GM19455 (cell line): ENCODE data around the gene CCDC174.

Experiments used
- ATAC-seq: cut with Tn5 transposase; IDR thresholded peaks from one replicate; pipeline ENCODE4 v1.9.1; 2021; ENCODE audit not compliant: unreplicated experiment

Gene CCDC174

DNA sequence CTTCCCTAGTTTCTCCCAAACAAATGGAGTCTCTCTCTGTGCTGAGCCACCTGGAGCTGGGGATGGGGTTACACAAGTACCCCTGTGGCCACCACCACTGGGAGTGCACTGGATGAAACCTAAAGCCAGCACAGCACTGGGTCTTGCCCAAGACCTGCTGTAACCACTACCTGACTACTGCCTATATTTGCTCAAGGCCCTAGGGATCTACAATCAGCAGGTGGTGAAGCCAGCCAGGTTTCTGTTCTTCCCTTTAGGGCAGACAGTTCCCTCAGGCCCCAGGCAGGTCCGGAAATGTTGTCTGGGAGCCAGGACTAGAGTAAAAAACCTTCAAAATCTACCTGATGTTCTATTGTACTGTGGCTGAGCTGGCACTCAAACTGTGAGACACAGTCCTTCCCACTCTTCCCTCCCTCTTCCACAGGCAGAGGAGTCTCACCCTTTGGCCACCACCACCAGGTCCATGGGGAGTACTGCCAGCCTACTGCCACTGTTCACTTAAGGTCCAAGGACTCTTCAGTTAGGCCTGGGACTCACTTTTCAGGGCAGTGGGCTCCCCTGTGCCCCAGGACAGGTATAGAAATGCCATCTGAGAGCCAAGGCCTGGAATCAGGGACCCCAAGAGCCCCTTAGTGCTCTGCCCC, 47.2 kb downstream of the CCDC174 start:
- no peak for ATAC-seq

DNA sequence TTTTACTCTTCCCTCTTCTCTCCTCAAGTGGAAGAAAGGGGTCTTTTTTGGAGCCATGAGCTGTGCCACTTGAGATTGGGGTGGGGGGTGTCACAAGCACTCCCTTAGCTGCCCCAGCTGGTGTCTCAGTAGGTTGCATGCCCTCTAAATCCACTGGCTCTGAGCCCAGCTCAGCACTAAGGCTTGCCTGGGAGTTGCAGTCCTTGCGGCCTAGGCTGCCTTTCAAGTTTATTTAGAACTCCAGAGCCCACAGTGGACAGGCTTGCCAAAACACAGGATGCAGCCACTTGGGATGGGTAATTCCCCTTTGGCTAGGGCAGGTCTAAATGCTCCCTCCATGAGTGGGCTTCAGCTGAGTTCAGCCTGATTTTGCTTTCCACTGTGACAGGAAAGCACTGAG, 48.1 kb downstream of the CCDC174 start:
- ATAC-seq, result no peak

DNA sequence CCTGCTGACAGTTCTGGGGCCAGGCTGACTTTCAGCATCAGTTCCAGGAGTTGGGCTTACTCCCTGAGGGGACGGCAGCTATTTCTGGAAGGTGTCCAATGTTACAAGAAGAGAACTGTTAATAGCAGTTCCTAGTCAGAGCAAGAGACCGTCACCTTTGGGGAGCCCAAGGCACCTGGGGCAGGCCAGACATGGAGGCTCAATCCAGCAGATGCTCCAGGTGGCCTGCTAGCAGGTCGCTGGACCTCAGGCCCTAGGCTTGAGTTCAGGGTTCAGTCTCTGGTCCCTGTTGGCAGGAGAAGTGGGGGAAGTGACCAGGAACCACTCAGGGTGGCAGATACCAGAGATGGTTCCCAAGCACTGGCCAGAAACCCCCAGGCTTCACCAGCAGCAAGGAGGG, 49.3 kb downstream of the CCDC174 start:
- no peak for ATAC-seq

DNA sequence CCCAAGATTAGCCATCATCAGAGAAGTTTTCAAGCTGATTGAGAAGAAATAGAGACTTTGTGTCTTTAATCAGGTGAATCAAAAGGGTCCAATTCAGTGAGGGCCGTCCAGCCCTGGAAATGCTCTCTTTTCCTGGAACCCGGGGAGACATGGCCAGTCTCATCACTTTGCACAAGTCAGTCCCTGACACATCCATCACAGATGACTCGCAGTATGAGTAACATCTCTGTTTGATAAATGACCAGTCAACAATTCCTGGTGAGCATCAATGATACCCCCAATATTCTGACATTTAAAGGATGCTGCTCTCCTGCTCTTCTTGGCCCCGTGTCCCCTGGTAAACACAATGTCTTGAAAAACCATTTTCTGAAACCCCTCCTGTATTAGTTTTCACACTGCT, 50.1 kb downstream of the CCDC174 start:
- ATAC-seq, result no peak

DNA sequence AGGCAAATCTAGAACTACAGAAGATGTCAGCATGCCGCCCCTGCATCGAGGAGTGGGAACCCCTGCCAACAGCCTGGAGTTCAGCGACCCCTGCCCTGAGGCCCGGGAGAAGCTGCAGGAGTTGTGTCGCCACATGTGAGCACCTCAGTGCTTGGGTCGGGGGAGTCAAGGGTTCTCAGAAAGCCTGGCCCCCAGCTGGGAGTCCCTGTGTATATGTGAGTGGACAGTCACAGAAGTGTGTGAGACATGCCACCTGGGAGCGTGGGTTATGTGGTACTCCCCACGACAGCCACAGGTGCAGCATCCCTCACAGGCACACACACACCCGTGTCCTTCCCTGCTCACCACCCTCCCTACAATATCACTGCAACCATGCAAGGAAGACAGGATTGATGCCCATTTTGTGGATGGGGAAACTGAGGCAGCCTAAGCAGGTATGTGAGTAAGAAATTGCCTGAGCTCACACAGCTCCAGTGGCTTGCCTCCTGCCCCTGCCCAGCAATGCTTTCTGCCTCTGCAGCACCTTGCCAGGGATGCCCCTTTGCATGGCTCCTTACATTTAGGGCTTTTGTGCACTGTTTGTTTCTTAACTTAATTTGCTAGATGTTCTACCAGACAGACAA, 51.7 kb downstream of the CCDC174 start:
- ATAC-seq, result no peak

DNA sequence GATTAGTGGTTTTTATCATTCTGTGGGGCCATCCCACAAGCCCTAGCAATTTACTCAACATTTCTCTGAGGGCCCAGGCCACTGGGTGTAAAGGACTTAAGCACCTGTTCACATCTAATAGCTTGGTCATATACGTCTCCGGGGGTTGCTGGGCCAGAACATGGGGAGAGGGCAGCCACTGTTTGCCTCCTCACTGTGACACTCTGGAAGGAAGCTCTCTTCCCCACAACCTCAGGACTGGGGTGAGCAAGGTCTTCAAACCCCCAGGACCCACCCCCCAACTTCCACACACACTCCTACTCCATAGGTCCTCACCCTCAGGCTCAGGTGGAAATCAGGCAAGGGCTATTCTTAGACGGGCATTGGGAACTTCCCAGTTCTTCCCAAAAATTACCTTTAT, 52.2 kb downstream of the CCDC174 start:
- ATAC-seq, result no peak

DNA sequence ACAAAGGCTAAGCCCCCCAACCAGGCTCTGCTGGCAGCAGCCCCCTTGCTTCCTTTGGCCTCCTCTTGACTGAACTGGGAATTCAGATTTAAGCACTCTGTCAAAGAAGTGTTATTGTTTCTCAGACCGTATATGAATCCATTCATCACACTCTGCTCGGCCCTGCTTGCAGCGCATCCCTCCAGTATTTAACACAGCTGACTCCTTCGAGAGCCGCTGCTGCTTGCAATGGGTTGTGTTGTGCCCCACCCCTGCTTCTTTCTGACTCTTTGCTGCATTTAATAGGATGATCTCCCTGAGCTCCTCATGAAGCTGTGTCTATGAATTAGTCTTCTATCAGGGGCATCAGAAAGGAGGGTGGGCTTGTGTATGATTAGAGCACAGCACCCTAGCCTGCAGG, 54.5 kb downstream of the CCDC174 start:
- no peak for ATAC-seq

DNA sequence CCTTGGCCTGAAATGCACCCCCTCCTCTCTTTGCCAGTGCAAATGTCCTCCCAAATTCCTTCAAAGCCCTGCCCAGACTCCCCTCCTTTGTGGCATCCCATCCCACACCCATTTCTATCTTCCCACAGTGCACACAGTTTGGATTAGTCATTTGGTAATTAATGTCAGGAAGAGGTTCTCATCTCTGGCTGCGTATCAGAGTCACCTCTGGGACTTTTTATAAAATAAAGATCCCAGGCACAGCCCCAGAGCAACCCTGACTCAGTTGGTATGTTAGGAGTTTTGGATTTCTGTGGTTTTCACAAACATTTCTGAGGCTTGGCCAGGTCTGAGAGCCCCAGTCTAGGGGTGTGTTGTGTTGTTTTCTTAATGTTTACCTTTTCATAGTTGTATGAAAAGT, 65.0 kb downstream of the CCDC174 start:
- no peak for ATAC-seq

DNA sequence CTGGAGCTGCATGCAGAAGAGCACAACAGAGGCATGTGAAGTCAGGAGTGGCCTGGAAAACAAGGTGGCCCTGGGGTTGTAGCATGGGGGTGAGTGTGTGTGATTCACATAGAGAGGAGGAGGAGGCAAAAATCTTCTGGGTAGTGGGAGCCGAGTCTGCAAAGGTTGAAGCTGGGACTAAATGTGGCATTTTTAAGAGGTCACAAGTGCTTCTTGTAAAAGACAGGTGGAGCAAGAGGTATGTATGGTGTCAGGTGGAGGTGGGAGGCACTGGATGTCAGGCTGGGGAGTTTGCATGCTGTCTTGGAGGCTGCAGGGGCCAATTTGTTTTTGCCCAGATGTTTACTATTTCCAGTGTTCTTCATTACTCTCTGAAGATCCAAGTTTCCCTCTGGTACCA, 65.7 kb downstream of the CCDC174 start:
- ATAC-seq, result no peak

DNA sequence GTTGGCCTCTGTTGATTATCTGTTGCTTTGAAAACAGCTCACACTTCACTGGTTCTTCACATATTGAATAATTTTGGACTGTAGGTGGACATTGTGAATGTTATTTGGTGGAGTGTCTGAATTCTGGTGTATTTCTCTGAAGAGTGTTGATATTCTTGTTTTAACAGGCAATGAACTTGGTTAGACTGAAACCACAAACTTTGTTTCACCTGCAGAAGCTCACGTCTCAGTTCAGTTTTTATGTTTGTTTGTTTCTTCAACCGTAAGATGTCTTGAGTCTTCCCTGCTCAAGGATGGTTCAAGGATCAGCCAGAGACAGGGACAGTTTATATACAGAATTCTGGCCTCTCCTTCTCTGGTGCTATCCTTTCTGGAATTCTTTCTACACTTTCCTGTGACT, 67.0 kb downstream of the CCDC174 start:
- ATAC-seq, result no peak

DNA sequence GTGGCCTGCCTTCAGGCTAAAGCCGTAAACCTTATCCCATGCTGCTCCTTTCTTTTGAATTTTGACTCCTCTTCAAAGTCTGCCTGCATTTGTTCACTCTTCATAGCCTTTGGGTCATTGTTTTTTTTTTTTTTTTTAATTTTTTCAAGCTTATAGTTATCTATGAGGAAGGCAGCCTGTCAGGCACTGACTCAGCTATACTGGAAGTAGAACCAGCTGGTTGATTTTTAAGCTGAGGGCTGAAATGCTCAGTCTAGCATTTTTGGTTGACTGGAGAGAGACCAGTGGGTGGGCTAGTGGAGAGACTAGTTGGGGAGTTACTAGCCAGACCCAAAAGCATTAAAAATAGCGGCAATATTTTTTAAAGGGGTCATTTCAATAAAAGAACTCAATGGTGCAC, 67.4 kb downstream of the CCDC174 start:
- ATAC-seq, result no peak

DNA sequence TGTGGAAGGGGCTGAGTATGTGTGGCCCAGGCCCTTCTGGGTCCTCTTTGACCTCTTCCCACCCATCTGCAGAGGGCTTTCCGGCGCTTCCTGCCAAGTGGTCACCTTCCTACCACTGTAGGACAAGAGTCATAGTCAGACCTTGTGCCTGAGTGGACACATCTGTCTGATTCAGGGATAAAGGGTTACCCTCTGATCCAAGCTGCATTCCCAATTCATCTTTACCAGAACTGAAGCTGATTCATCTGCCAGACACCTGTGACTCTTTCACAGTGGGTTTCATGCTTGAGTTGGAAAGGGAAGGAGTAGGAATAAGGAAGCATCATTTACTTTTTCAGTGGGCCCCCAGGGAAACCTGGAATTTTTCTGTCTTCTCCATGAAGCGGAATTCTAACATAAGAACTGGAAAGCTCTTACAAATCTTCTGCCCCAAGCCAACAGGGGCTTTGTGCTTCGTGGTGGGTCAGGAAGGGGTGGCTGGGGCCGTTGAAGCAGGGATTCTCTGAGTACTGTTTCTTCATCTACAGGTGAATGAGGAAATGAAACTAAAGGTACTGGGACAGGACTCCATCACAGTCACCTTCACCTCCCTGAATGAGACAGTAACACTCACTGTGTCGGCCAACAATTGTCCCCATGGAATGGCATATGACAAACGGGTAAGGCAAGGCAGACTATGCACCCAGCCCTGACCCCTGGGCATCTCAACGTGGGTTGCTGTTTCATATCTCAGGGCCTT, 69.7 kb downstream of the CCDC174 start:
- no peak for ATAC-seq
